ENCODE measurements around the gene SGTA.
A peak's percentile ranks its signal among the peaks of the same experiment; 100 is the strongest.

Gene SGTA

GRCh38 chr19:2809387-2810140 lies 26.5 kb upstream of the SGTA start:
- no peak for DNase-seq

DNA sequence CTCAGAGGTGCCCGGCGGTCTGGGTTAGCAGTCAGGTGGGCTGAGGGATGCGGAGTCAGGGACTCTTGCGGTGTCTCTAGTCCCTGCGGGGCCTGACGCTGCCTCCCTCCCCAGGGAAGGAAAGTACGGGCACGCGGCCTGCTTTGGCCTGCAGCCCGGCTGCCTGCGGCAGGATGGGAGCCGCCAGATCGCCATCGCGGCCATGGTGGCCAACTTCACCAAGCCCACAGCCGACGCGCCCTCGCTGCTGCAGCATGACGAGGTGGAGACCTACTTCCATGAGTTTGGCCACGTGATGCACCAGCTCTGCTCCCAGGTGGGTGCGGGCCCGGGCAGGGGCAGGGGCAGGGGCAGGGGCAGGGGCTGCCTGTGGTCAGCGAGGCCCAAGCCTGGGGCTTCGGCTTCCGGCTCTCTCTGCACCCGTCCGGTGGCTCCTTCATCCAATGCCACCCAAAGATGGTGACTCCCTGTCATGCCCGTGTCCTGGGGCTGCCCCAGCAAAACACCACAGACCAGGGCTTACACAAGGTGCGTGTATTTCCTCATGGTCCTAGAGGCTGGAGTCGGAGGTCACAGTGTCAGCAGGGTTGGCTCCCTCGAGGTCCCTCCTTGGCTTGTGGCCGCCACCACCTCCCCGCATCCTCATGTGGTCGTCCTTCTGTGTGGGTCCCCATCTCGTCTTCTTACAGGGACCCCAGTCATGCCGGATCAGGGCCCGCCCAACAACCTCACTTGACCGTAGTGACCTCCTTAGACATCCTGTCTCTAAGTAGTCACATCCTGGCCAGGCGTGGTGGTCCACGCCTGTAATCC lies 25.3 kb upstream of the SGTA start:
- no peak for DNase-seq

DNA sequence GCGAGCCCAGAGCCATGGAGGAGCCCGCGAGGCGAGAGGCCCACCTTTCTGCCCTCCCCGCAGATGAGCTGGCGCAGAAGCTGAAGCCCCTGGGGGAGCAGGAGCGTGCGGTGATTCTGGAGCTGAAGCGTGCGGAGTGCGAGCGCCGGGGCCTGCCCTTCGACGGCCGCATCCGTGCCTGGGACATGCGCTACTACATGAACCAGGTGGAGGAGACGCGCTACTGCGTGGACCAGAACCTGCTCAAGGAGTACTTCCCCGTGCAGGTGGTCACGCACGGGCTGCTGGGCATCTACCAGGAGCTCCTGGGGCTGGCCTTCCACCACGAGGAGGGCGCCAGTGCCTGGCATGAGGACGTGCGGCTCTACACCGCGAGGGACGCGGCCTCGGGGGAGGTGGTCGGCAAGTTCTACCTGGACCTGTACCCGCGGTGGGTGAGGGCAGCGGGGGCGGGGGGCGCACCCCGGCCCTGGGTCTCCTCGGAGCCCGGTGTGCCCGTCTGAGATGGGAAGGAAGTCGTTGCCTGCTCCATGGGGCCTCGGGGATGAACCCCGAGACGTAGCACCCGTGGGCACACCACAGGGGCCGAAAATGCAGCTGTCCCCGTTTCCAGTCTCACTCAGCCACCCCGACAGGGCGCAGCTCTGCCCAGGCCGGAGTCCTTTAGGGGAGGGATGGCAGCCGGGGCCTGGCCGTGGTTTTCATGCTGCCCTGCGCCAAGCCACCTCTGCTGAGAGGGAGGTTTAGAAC lies 24.5 kb upstream of the SGTA start:
- no peak for DNase-seq

DNA sequence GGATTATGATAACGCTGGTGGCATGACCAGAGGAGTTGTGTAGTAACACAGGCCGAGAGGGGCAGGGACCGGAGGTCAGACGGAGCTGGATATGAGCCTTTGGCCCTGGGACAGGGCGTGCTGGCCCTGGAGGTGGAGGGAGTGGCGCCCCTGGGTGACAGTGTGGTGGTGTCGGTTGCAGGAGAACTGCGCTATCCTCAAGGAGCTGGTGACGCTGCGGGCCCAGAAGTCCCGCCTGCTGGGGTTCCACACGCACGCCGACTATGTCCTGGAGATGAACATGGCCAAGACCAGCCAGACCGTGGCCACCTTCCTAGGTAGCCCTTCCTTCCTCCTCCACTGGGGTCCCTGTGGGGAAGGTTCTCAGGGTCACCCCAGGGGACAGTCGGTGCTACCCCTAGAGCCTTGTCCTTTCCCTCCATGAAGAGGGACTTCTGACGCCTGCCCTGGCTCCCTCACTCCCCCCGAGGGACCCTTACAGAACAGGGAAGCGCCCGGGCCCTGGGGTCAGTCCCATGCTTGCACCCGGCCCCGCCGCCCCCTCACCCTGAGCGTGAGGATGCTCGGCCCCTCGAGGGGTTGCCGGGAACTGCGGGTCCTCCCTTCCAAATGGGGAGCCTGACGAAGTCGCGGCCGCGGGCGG lies 23.8 kb upstream of the SGTA start:
- no peak for DNase-seq

GRCh38 chr19:2805991-2806649 lies 23.0 kb upstream of the SGTA start:
- no peak for DNase-seq

DNA sequence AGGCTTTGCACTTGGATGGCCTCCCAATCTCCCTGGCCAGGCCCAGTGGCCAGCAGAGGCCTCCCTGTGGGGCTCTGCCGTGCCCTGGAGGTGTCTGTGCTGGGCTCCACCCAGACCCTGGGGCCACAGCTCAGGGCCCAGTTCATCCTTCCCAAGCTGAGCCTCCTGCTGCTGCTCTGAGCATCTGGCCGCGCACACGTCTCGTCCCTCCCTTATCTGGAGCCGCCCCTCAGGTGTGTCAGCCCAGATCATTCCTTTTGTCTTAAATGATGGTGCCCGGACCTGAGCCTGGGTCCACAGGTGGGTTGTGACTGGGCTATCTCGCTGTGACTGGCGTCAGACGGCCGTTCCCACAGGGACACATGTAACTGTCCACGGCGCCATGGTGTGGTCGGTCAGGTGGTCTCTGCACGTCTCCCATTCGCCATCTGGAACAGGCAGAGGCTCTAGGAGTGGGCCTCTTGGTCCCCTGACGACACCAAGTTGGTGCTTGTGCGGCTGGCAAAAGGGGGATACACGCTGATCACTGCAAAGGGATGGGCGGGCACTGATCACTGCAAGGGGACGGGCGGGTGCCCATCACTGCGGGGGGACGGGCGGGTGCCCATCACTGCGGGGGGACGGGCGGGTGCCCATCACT lies 22.3 kb upstream of the SGTA start:
- DNase-seq = no peak

DNA sequence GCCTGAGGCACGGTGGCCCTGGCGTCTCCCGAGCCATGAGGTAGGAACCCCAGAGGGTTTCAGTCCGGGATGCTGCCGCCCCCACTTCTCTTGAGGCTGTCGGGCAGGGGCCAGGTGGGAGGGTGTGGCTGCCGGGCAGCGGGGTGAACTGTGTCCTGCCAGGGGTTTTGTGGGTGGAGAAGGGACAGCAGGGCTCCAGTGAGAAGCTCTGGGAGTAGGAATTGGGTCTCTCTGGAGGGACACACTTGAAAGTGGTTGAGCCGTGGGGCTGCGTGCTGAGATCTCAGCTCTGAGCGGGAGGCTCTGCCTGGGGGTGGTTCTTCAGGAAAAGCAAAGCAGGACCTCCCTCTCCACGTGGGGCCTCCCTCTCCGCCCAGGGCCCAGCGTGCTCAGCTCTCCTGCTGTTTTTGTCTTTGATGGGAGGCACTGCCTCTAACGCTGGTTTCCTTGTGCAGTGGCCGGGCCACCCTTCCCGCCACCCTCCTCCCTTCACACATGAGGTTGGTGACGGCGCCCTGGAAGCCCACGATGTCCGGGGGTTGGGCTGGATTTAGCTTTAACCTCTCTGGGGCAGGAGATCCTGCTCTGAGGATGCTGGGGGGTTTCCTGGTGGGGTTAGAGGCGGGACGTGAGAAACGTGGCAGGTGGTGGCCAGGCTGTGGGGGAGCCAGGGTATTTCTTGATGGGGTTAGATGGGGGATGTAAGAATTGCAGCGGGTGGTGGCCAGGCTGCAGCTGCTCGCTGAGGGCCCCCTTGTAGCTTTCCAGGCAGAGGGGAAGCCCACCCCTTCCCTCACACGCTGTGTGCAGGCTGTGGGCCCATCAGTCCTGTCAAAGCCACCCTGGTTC lies 21.3 kb upstream of the SGTA start:
- DNase-seq = no peak

DNA sequence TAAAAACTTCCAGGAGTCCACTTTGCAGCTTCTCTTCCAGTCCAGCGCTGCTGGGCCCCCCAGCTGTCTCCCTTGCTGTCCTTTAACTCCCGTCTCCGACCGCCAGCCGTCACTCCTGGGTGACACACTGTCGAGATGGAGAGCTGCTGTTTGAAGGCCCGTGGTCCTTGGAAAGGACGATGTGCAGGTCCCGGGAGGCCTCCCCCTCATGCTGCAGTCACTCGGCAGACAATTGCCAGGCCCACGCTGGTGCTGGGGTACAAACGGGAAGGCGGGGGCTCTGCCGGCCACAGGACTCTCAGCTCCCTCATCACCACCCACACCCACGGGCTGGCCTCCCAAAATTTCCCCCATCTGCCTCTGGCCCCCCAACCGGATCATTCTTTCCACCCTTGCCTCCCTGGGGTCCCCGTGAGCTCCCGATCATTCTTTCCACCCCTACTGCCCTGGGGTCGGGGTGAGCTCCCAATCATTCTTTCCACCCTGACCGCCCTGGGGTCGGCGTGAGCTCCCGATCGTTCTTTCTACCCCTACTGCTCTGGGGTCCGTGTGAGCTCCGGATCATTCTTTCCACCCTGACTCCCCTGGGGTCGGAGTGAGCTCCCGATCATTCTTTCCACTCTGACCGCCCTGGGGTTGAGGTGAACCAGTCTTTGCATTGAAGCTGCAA lies 20.5 kb upstream of the SGTA start:
- DNase-seq = no peak

GRCh38 chr19:2802826-2803225 lies 19.8 kb upstream of the SGTA start:
- no peak for DNase-seq

GRCh38 chr19:2800506-2800905 lies 17.4 kb upstream of the SGTA start:
- DNase-seq = no peak

GRCh38 chr19:2799273-2800020 lies 16.4 kb upstream of the SGTA start:
- DNase-seq = no peak

- peak; percentile 62 for DNase-seq
Measured at GRCh38 chr19:2798733-2799132, 15.7 kb upstream of the SGTA start.

DNA sequence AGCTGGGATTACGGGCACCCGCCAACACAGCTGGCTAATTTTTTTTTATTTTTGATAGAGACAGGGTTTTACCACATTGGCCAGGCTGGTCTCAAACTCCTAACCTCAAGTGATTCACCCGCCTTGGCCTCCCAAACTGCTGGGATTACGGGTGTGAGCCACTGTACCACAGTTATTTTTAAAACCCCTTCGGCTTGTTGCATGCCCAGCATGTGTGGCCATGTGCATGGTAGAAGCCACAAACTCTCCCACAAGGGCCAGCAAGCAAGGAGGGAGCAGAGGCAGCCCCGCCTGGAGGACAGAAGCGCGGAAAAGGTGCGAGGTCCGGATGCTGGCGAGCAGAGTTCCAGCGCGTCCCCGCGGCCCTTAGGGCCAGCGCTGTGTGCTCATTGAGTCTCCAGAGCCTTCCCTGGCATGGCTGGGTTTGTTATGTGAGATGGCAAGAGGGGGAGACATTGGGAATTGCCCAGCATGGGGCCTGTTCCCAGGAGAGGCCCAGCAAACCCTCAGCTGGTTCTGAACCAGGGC lies 15.1 kb upstream of the SGTA start:
- DNase-seq = peak; percentile 86

- no peak for DNase-seq
Measured at GRCh38 chr19:2797280-2797679, 14.2 kb upstream of the SGTA start.

GRCh38 chr19:2796659-2797266 lies 13.7 kb upstream of the SGTA start:
- no peak for DNase-seq

- no peak for DNase-seq
Measured at GRCh38 chr19:2795827-2796658, 13.0 kb upstream of the SGTA start.

GRCh38 chr19:2793577-2793976 lies 10.5 kb upstream of the SGTA start:
- DNase-seq = no peak

DNA sequence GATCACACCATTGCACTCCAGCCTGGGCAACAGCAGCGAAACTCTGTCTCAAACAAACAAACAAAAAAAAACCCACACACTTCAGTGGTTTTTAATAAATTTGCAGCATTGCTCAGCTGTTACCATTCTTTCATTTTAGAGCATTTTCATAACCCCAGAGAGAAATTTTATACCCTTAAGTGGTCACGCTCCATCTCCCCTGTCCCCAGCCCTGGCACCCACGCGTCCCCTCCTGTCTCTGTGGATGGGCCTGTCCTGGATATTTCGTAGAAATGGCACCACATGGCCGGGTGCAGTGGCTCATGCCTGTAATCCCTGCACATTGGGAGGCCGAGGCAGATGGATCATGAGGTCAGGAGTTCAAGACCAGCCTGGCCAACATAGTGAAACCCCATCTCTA lies 10.1 kb upstream of the SGTA start:
- DNase-seq = no peak
